SW480 (cell line): ENCODE results near the gene PRRT4.

ENCODE experiments used
- DNase-seq: peaks from one replicate; pipeline ENCODE4 v3.0.0-alpha.2; 2016; ENCODE audit warnings: low spot score

PRRT4 gene

GRCh38 chr7:128373606-128374005 lies 12.1 kb upstream of the PRRT4 start:
- no peak for DNase-seq

GRCh38 chr7:128370491-128370890 lies 9.0 kb upstream of the PRRT4 start:
- no peak for DNase-seq

GRCh38 chr7:128366986-128367385 lies 5.5 kb upstream of the PRRT4 start:
- DNase-seq, result no peak

- no peak for DNase-seq
Measured at GRCh38 chr7:128366300-128366699, 4.8 kb upstream of the PRRT4 start.

GRCh38 chr7:128365432-128365831 lies 3.9 kb upstream of the PRRT4 start:
- no peak for DNase-seq

- no peak for DNase-seq
Measured at GRCh38 chr7:128364166-128364870, 2.8 kb upstream of the PRRT4 start.

- no peak for DNase-seq
Measured at GRCh38 chr7:128363261-128363721, 1.8 kb upstream of the PRRT4 start.

- no peak for DNase-seq
Measured at GRCh38 chr7:128362670-128363069, 1.2 kb upstream of the PRRT4 start.

GRCh38 chr7:128360359-128360678 lies 1.2 kb downstream of the PRRT4 start:
- DNase-seq, result no peak

GRCh38 chr7:128359939-128360338 lies 1.6 kb downstream of the PRRT4 start:
- DNase-seq, result no peak

- no peak for DNase-seq
Measured at GRCh38 chr7:128359336-128359735, 2.2 kb downstream of the PRRT4 start.

GRCh38 chr7:128358233-128358632 lies 3.3 kb downstream of the PRRT4 start:
- no peak for DNase-seq

- DNase-seq, result no peak
Measured at GRCh38 chr7:128357217-128357613, 4.3 kb downstream of the PRRT4 start.

GRCh38 chr7:128356546-128357216 lies 4.8 kb downstream of the PRRT4 start:
- DNase-seq, result peak; percentile 39

GRCh38 chr7:128353610-128354009 lies 7.9 kb downstream of the PRRT4 start:
- no peak for DNase-seq

- DNase-seq, result no peak
Measured at GRCh38 chr7:128353189-128353588, 8.3 kb downstream of the PRRT4 start.

- no peak for DNase-seq
Measured at GRCh38 chr7:128352636-128353035, 8.9 kb downstream of the PRRT4 start.

GRCh38 chr7:128352153-128352537 lies 9.3 kb downstream of the PRRT4 start:
- DNase-seq, result no peak

GRCh38 chr7:128351296-128352152 lies 10.0 kb downstream of the PRRT4 start:
- no peak for DNase-seq

- DNase-seq, result no peak
Measured at GRCh38 chr7:128350708-128351295, 10.7 kb downstream of the PRRT4 start.

GRCh38 chr7:128349466-128349825 lies 12.0 kb downstream of the PRRT4 start:
- DNase-seq, result no peak

- peak; percentile 48 for DNase-seq
Measured at GRCh38 chr7:128347647-128348097, 13.8 kb downstream of the PRRT4 start.

- no peak for DNase-seq
Measured at GRCh38 chr7:128344431-128344774, 17.1 kb downstream of the PRRT4 start.
